Peyer's patch (tissue), 4 donors: Measurements from ENCODE around the gene RREB1.

Experiments used
- POLR2A ChIP-seq, 2 donors: fragments of 450-650 bp; IDR thresholded peaks; one replicate each; pipeline ENCODE4 v1.5.1; 2017; ENCODE audit warnings: antibody characterized with exemption in 2 of 2, mild to moderate bottlenecking in 2 of 2, moderate library complexity in 2 of 2
- TF ChIP-seq, protein P1 (sequence below), 6 experiments: fragments of 450-650 bp in 4 of 6; fragments of 200-600 bp in 2 of 6; sonication (generic) in 1 of 6; IDR thresholded peaks; one replicate each; pipeline ENCODE4 v1.5.1; 2017 to 2019; ENCODE audit warnings: antibody characterized with exemption in 6 of 6, mild to moderate bottlenecking in 3 of 6, moderate library complexity in 1 of 6

DNA sequence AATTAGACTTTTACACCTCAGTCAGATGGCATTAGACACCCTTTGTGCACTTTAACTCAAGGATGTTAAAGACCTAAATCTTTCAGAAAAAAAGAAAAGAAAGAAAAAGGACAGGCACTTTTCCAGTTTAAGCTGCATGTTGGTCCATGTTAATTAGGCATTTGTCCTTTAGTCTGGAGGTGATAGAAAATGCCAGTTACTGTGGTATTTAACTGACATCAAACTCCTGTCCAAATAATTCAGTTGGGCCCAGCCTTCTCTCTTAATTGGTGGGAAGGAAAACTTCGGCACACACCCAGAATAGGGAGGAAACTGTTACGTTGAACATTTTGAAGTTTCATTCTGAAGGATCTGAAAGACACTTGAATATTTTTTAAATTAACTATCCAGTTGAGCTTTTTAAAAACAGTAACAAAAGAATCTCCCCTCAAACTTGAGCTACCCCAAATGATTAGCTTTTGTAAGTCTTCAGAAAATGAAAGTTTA, 30.3 kb downstream of the RREB1 start:
- TF ChIP-seq, protein P1, sequence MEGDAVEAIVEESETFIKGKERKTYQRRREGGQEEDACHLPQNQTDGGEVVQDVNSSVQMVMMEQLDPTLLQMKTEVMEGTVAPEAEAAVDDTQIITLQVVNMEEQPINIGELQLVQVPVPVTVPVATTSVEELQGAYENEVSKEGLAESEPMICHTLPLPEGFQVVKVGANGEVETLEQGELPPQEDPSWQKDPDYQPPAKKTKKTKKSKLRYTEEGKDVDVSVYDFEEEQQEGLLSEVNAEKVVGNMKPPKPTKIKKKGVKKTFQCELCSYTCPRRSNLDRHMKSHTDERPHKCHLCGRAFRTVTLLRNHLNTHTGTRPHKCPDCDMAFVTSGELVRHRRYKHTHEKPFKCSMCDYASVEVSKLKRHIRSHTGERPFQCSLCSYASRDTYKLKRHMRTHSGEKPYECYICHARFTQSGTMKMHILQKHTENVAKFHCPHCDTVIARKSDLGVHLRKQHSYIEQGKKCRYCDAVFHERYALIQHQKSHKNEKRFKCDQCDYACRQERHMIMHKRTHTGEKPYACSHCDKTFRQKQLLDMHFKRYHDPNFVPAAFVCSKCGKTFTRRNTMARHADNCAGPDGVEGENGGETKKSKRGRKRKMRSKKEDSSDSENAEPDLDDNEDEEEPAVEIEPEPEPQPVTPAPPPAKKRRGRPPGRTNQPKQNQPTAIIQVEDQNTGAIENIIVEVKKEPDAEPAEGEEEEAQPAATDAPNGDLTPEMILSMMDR (IDR thresholded peaks at IDR 0.05), result no peak
- TF ChIP-seq POLR2A (IDR thresholded peaks at IDR 0.05), result no peak
